Osteoblast (primary cell): ENCODE measurements around the gene PPFIBP2. TPM values are rescaled to one million over a fixed set of nuclear protein-coding genes. Genes with fewer than 3 reads are reported as not detected.
A peak's percentile ranks its signal among the peaks of the same experiment; 100 is the strongest.

Experiments
- DNase-seq: peaks from one replicate; pipeline ENCODE4 v3.0.0; 2011; ENCODE audit warnings: low spot score, mixed read lengths; ENCODE audit not compliant: insufficient read length; ENCODE audit errors: missing footprints
- H2AFZ ChIP-seq: 2 replicates; pipeline ENCODE4 v1.6.0; 2011; ENCODE audit warnings: mild to moderate bottlenecking, low read length
- H3K27ac ChIP-seq: 2 replicates; pipeline ENCODE4 v1.5.1; 2011; ENCODE audit warnings: mild to moderate bottlenecking, low read depth, low read length, moderate library complexity
- H3K27me3 ChIP-seq: 2 replicates; pipeline ENCODE4 v1.6.0; 2012; ENCODE audit warnings: mild to moderate bottlenecking, control low read depth, inconsistent platforms, low read length, moderate library complexity; ENCODE audit not compliant: insufficient read depth
- H3K36me3 ChIP-seq: 2 replicates; pipeline ENCODE4 v1.5.1; 2011; ENCODE audit warnings: mild to moderate bottlenecking, low read length, control low read depth, moderate library complexity; ENCODE audit not compliant: insufficient read depth
- H3K4me1 ChIP-seq: 2 replicates; pipeline ENCODE4 v1.5.1; 2011; ENCODE audit warnings: mild to moderate bottlenecking, low read length, control low read depth, moderate library complexity; ENCODE audit not compliant: insufficient read depth
- H3K4me2 ChIP-seq: 2 replicates; pipeline ENCODE4 v1.6.0; 2011; ENCODE audit warnings: mild to moderate bottlenecking, low read length; ENCODE audit not compliant: insufficient read depth
- H3K4me3 ChIP-seq: fragments of 200-600 bp; sonication (generic); 3 replicates; pipeline ENCODE4 v1.5.1; 2012; ENCODE audit warnings: mild to moderate bottlenecking, low read length, inconsistent platforms; ENCODE audit not compliant: insufficient read depth
- H3K79me2 ChIP-seq: 2 replicates; pipeline ENCODE4 v1.6.0; 2012; ENCODE audit warnings: mild to moderate bottlenecking, low read length, control low read depth, inconsistent platforms; ENCODE audit not compliant: insufficient read depth
- H3K9me3 ChIP-seq: 2 replicates; pipeline ENCODE4 v1.5.1; 2011; ENCODE audit warnings: low read depth, low read length, control low read depth
- H4K20me1 ChIP-seq: 2 replicates; pipeline ENCODE4 v1.6.0; 2012; ENCODE audit warnings: mild to moderate bottlenecking, low read length, control low read depth; ENCODE audit not compliant: insufficient read depth
- total RNA-seq: library from RNA; depleted of rRNA; stranded (reverse); fragments of >200 nt; gene quantifications from 2 replicates; pipeline ENCODE4 v1.2.3, GENCODE V29; 2012
- TF ChIP-seq, protein P1 (sequence below): IDR thresholded peaks from 2 replicates; pipeline ENCODE4 v1.5.1; 2011; ENCODE audit warnings: mild to moderate bottlenecking, low read depth, low read length, moderate library complexity; ENCODE audit errors: extremely low read depth

Gene PPFIBP2
- total RNA-seq, 1 donor = 25.0 TPM

GRCh38 chr11:7675631-7676030 is 161.8 kb downstream of the PPFIBP2 start:
- Histone ChIP-seq H3K4me2 (no peak overlapping the region), H3K36me3 (no peaks in the 10 kb centered on the region), H4K20me1 (no peaks in the 10 kb centered on the region), H3K4me3 (no peak overlapping the region), H3K27me3 (peaks cover 6% of the 10 kb centered on the region), H3K9me3 (no peaks in the 10 kb centered on the region), H3K79me2 (no peaks in the 10 kb centered on the region), H2AFZ (no peak overlapping the region), H3K27ac (no peak overlapping the region), H3K4me1 (peaks cover 10% of the 10 kb centered on the region)
- TF ChIP-seq, protein P1, sequence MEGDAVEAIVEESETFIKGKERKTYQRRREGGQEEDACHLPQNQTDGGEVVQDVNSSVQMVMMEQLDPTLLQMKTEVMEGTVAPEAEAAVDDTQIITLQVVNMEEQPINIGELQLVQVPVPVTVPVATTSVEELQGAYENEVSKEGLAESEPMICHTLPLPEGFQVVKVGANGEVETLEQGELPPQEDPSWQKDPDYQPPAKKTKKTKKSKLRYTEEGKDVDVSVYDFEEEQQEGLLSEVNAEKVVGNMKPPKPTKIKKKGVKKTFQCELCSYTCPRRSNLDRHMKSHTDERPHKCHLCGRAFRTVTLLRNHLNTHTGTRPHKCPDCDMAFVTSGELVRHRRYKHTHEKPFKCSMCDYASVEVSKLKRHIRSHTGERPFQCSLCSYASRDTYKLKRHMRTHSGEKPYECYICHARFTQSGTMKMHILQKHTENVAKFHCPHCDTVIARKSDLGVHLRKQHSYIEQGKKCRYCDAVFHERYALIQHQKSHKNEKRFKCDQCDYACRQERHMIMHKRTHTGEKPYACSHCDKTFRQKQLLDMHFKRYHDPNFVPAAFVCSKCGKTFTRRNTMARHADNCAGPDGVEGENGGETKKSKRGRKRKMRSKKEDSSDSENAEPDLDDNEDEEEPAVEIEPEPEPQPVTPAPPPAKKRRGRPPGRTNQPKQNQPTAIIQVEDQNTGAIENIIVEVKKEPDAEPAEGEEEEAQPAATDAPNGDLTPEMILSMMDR = no peak
- no peak for DNase-seq

DNA sequence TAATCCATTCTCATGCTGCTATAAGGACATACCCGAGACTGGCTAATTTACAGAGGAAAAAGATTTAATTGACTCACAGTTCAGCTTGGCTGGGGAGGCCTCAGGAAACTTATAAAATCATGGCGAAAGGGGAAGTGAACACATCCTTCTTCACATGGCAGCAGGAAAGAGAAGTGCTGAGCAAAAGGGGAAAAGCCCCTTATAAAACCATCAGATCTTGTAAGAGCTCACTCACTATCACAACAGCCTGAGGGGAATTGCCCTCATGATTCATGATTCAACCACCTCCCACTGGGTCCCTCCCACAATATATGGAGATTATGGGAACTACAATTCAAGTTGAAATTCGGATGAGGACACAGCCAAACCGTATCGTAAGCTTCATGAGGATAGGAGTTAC is 163.3 kb downstream of the PPFIBP2 start:
- TF ChIP-seq, protein P1 = no peak
- Histone ChIP-seq H2AFZ (no peak overlapping the region), H3K27ac (no peak overlapping the region), H3K4me2 (no peak overlapping the region), H3K4me3 (no peak overlapping the region), H3K27me3 (peaks cover 11% of the 10 kb centered on the region), H3K36me3 (no peaks in the 10 kb centered on the region), H3K79me2 (no peaks in the 10 kb centered on the region), H3K4me1 (peaks cover 10% of the 10 kb centered on the region), H4K20me1 (no peaks in the 10 kb centered on the region), H3K9me3 (no peaks in the 10 kb centered on the region)
- DNase-seq = peak; percentile 47

- H3K4me2 ChIP-seq = no peak overlapping the region
- H4K20me1 ChIP-seq = no peaks in the 10 kb centered on the region
- H2AFZ ChIP-seq = no peak overlapping the region
- no peak for DNase-seq
- H3K79me2 ChIP-seq = no peaks in the 10 kb centered on the region
- peaks cover 7% of the 10 kb centered on the region for H3K4me1 ChIP-seq
- H3K36me3 ChIP-seq = no peaks in the 10 kb centered on the region
- no peak overlapping the region for H3K4me3 ChIP-seq
- TF ChIP-seq, protein P1 = no peak
- no peaks in the 10 kb centered on the region for H3K9me3 ChIP-seq
- no peak overlapping the region for H3K27ac ChIP-seq
- peaks cover 15% of the 10 kb centered on the region for H3K27me3 ChIP-seq
These were observed 164.0 kb downstream of the PPFIBP2 start for GRCh38 chr11:7677796-7678201.

- no peaks in the 10 kb centered on the region for H3K36me3 ChIP-seq
- no peaks in the 10 kb centered on the region for H3K4me1 ChIP-seq
- no peaks in the 10 kb centered on the region for H4K20me1 ChIP-seq
- H2AFZ ChIP-seq = no peak overlapping the region
- DNase-seq = no peak
- no peaks in the 10 kb centered on the region for H3K9me3 ChIP-seq
- H3K4me3 ChIP-seq = no peak overlapping the region
- no peak overlapping the region for H3K27ac ChIP-seq
- H3K4me2 ChIP-seq = no peak overlapping the region
- peaks cover 19% of the 10 kb centered on the region for H3K27me3 ChIP-seq
- TF ChIP-seq, protein P1 = no peak
- H3K79me2 ChIP-seq = no peaks in the 10 kb centered on the region
These were observed 169.8 kb downstream of the PPFIBP2 start for GRCh38 chr11:7683571-7683970.
